ENCODE data around the gene SELENOO. TPM values are rescaled to one million over a fixed set of nuclear protein-coding genes. Genes with fewer than 3 reads are reported as not detected.

Gene SELENOO
- total RNA-seq, 1 experiment from 2014 or later: 27.0 TPM

DNA sequence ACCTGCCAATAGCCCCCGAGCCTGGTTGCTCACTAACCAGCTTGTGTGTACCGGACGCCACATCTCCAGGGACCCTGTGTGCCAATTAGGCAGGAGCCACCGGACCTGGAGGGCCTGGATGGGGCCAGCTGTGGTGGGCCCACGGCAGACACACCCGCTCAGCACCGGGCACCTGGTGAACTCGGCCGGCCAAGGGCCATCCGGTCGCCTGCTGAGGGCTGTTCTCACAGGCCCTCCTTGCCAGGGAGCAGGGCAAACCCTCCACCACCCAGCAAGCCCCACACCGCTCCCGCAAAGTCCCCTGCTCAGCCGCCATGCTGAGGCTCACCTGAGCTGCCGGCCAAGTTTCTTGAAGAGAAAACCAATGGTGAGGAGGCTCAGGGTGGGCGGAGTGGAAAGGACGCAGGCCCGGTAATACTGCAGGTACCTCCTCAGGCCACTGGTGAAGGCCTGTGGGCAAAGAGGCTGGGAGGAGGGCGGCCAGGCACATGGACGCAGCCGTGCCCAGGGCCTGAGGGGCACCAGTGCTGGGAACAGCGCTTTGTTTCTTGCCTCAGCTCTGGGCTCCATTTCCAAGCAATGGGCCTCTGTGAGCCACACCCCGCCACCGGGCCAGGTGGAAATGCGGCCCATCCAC lies 26.9 kb downstream of the SELENOO start:
- Mint-ChIP-seq H3K27me3 (ENCODE audit: low read depth) (no peaks in the 10 kb centered on the region), H3K27ac (no peak overlapping the region), H3K4me3 (no peak overlapping the region), H3K36me3 (peaks cover 18% of the 10 kb centered on the region), H3K9me3 (no peaks in the 10 kb centered on the region), H3K4me1 (no peaks in the 10 kb centered on the region)
- ATAC-seq: no peak
- no peak for TF ChIP-seq CREM (CRISPR knock-in tag; IDR thresholded peaks at IDR 0.05)
- no peak for TF ChIP-seq ZBTB21 (CRISPR knock-in tag; IDR thresholded peaks at IDR 0.05; ENCODE audit: borderline replicate concordance)
- TF ChIP-seq, protein P1, sequence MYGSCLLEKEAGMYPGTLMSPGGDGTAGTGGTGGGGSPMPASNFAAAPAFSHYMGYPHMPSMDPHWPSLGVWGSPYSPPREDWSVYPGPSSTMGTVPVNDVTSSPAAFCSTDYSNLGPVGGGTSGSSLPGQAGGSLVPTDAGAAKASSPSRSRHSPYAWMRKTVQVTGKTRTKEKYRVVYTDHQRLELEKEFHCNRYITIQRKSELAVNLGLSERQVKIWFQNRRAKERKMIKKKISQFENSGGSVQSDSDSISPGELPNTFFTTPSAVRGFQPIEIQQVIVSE (CRISPR knock-in tag; IDR thresholded peaks at IDR 0.05; ENCODE audit: borderline replicate concordance): no peak
- no peak for TF ChIP-seq GRHL2 (CRISPR knock-in tag; IDR thresholded peaks at IDR 0.05; ENCODE audit: insufficient replicate concordance, severe bottlenecking)
- no peak for TF ChIP-seq HMGA2 (CRISPR knock-in tag; IDR thresholded peaks at IDR 0.05)
- no peak for TF ChIP-seq SOX15 (CRISPR knock-in tag; IDR thresholded peaks at IDR 0.05)
- TF ChIP-seq, protein P2, sequence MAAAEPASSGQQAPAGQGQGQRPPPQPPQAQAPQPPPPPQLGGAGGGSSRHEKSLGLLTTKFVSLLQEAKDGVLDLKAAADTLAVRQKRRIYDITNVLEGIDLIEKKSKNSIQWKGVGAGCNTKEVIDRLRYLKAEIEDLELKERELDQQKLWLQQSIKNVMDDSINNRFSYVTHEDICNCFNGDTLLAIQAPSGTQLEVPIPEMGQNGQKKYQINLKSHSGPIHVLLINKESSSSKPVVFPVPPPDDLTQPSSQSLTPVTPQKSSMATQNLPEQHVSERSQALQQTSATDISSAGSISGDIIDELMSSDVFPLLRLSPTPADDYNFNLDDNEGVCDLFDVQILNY (CRISPR knock-in tag; IDR thresholded peaks at IDR 0.05): no peak
- TF ChIP-seq, protein P3, sequence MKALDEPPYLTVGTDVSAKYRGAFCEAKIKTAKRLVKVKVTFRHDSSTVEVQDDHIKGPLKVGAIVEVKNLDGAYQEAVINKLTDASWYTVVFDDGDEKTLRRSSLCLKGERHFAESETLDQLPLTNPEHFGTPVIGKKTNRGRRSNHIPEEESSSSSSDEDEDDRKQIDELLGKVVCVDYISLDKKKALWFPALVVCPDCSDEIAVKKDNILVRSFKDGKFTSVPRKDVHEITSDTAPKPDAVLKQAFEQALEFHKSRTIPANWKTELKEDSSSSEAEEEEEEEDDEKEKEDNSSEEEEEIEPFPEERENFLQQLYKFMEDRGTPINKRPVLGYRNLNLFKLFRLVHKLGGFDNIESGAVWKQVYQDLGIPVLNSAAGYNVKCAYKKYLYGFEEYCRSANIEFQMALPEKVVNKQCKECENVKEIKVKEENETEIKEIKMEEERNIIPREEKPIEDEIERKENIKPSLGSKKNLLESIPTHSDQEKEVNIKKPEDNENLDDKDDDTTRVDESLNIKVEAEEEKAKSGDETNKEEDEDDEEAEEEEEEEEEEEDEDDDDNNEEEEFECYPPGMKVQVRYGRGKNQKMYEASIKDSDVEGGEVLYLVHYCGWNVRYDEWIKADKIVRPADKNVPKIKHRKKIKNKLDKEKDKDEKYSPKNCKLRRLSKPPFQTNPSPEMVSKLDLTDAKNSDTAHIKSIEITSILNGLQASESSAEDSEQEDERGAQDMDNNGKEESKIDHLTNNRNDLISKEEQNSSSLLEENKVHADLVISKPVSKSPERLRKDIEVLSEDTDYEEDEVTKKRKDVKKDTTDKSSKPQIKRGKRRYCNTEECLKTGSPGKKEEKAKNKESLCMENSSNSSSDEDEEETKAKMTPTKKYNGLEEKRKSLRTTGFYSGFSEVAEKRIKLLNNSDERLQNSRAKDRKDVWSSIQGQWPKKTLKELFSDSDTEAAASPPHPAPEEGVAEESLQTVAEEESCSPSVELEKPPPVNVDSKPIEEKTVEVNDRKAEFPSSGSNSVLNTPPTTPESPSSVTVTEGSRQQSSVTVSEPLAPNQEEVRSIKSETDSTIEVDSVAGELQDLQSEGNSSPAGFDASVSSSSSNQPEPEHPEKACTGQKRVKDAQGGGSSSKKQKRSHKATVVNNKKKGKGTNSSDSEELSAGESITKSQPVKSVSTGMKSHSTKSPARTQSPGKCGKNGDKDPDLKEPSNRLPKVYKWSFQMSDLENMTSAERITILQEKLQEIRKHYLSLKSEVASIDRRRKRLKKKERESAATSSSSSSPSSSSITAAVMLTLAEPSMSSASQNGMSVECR (CRISPR knock-in tag; IDR thresholded peaks at IDR 0.05; ENCODE audit: borderline replicate concordance): no peak
- no peak for TF ChIP-seq FOXK1 (CRISPR knock-in tag; IDR thresholded peaks at IDR 0.05)
- TF ChIP-seq RORB (CRISPR knock-in tag; IDR thresholded peaks at IDR 0.05): no peak
- TF ChIP-seq ZNF416 (CRISPR knock-in tag; IDR thresholded peaks at IDR 0.05): no peak
- DNase-seq (ENCODE audit: low spot score): no peak
- ChIA-PET CTCF (interaction anchor here (1.3 to 3.5 kb wide), 2 partner anchors 9 to 13 kb away, joined by 4 to 15 read pairs; no protein-coding TSS in a partner anchor), POLR2A (interaction anchor here (0.5 kb wide), 1 partner anchor 648 kb away, joined by 7 read pairs; no protein-coding TSS in a partner anchor)

DNA sequence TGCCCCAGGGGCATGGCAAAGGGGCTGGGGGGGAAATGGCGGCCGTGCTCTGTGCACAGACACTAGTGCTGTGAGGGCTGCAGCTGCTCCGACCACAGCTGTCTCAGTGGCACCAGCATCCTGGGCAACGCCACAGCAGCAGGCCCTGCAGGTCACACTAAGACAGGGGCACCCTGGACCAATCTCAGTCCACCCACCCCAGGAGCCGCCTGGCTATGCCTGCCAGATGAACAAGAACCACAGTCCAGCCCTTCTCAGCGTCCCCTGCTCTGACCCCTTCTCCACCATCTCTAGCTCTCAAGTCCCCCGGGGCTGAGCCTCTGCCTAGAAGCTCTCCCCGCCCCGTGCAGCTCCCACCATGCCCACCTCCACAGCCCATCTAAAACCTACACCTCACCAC lies 27.6 kb downstream of the SELENOO start:
- no peak overlapping the region for H3K4me3 Mint-ChIP-seq
- POLR2A ChIA-PET: no interaction called here
- peaks cover 13% of the 10 kb centered on the region for H3K36me3 Mint-ChIP-seq
- H3K9me3 Mint-ChIP-seq: no peaks in the 10 kb centered on the region
- no peaks in the 10 kb centered on the region for H3K4me1 Mint-ChIP-seq
- no peak overlapping the region for H3K27ac Mint-ChIP-seq
- no peak for ATAC-seq
- CTCF ChIA-PET: interaction anchor here (1.3 to 3.5 kb wide), 2 partner anchors 9 to 13 kb away, joined by 4 to 15 read pairs; no protein-coding TSS in a partner anchor
- no peak for DNase-seq (ENCODE audit: low spot score)
- H3K27me3 Mint-ChIP-seq (ENCODE audit: low read depth): no peaks in the 10 kb centered on the region
- TF ChIP-seq, protein P4, sequence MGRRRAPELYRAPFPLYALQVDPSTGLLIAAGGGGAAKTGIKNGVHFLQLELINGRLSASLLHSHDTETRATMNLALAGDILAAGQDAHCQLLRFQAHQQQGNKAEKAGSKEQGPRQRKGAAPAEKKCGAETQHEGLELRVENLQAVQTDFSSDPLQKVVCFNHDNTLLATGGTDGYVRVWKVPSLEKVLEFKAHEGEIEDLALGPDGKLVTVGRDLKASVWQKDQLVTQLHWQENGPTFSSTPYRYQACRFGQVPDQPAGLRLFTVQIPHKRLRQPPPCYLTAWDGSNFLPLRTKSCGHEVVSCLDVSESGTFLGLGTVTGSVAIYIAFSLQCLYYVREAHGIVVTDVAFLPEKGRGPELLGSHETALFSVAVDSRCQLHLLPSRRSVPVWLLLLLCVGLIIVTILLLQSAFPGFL (CRISPR knock-in tag; IDR thresholded peaks at IDR 0.05; ENCODE audit: borderline replicate concordance): no peak
- TF ChIP-seq ZNF263 (CRISPR knock-in tag; IDR thresholded peaks at IDR 0.05; ENCODE audit: low read depth): no peak
- TF ChIP-seq, protein P5, sequence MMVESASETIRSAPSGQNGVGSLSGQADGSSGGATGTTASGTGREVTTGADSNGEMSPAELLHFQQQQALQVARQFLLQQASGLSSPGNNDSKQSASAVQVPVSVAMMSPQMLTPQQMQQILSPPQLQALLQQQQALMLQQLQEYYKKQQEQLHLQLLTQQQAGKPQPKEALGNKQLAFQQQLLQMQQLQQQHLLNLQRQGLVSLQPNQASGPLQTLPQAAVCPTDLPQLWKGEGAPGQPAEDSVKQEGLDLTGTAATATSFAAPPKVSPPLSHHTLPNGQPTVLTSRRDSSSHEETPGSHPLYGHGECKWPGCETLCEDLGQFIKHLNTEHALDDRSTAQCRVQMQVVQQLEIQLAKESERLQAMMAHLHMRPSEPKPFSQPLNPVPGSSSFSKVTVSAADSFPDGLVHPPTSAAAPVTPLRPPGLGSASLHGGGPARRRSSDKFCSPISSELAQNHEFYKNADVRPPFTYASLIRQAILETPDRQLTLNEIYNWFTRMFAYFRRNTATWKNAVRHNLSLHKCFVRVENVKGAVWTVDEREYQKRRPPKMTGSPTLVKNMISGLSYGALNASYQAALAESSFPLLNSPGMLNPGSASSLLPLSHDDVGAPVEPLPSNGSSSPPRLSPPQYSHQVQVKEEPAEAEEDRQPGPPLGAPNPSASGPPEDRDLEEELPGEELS (CRISPR knock-in tag; IDR thresholded peaks at IDR 0.05): no peak
- no peak for TF ChIP-seq RORB (CRISPR knock-in tag; IDR thresholded peaks at IDR 0.05)
- TF ChIP-seq, protein P3 (CRISPR knock-in tag; IDR thresholded peaks at IDR 0.05; ENCODE audit: borderline replicate concordance): no peak
- TF ChIP-seq GTF2I (CRISPR knock-in tag; conservative IDR thresholded peaks at IDR 0.05): no peak
- no peak for TF ChIP-seq NR3C1 (CRISPR knock-in tag; conservative IDR thresholded peaks at IDR 0.05; ENCODE audit: low read depth)
- TF ChIP-seq ZNF423 (CRISPR knock-in tag; IDR thresholded peaks at IDR 0.05): no peak
- no peak for TF ChIP-seq ZNF416 (CRISPR knock-in tag; IDR thresholded peaks at IDR 0.05)

All from WTC11 (cell line).